Lower leg skin (tissue), 3 donors: ENCODE results near the gene UNKL.

ENCODE experiments used
- CTCF ChIP-seq, 3 donors: fragments of 450-650 bp; IDR thresholded peaks; one replicate each; pipeline ENCODE4 v1.5.1; 2016; ENCODE audit warnings: antibody characterized with exemption in 3 of 3, mild to moderate bottlenecking in 3 of 3, moderate library complexity in 2 of 3
- POLR2A ChIP-seq, 2 donors: fragments of 450-650 bp; IDR thresholded peaks; one replicate each; pipeline ENCODE4 v1.6.1; 2016 to 2017; ENCODE audit warnings: antibody characterized with exemption in 2 of 2, mild to moderate bottlenecking in 1 of 2, moderate library complexity in 1 of 2

- TF ChIP-seq CTCF (IDR thresholded peaks at IDR 0.05) (no peak), POLR2A (IDR thresholded peaks at IDR 0.05) (no peak)
These were observed 6.2 kb downstream of the UNKL start for GRCh38 chr16:1408171-1408837.
